Astrocyte (in vitro differentiated cells and primary cell): ENCODE results near the gene HPS5.

Experiments
- CTCF ChIP-seq: IDR thresholded peaks from 2 replicates; pipeline ENCODE4 v1.5.1; 2011; ENCODE audit warnings: low read depth, mild to moderate bottlenecking, inconsistent platforms, low read length, moderate library complexity; ENCODE audit not compliant: insufficient read depth
- EZH2 ChIP-seq: IDR thresholded peaks from 2 replicates; pipeline ENCODE4 v1.6.1; 2012; ENCODE audit warnings: mild to moderate bottlenecking, low read length, inconsistent platforms; ENCODE audit not compliant: insufficient read depth

GRCh38 chr11:18352581-18352980 lies 30.6 kb upstream of the HPS5 start:
- TF ChIP-seq CTCF = no peak
- no peak for TF ChIP-seq EZH2
